Measurements from ENCODE around the gene SLC24A3.

DNA sequence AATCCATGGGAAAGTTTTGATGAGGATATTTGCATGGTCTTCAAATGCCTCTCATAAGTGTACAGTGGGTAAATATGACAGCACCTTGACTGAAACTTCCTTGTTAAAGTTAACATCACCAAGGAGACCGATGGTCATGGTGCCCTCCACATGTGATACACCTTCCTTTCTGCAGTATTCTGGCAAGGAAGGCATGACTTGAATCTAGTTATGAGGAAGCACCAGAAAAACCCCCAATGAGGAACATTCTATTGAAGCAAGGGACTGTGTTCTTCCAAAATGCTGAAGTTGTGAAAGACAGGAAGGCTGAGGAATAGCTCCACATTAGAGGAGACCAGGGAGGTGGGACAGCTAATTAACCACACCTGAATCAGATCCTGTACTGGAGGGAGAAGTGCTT is 118.3 kb downstream of the SLC24A3 start:
- TF ChIP-seq, protein P1, sequence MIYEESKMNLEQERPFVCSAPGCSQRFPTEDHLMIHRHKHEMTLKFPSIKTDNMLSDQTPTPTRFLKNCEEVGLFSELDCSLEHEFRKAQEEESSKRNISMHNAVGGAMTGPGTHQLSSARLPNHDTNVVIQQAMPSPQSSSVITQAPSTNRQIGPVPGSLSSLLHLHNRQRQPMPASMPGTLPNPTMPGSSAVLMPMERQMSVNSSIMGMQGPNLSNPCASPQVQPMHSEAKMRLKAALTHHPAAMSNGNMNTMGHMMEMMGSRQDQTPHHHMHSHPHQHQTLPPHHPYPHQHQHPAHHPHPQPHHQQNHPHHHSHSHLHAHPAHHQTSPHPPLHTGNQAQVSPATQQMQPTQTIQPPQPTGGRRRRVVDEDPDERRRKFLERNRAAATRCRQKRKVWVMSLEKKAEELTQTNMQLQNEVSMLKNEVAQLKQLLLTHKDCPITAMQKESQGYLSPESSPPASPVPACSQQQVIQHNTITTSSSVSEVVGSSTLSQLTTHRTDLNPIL (CRISPR knock-in tag; IDR thresholded peaks at IDR 0.05; ENCODE audit: low read depth), result no peak
- TF ChIP-seq, protein P2, sequence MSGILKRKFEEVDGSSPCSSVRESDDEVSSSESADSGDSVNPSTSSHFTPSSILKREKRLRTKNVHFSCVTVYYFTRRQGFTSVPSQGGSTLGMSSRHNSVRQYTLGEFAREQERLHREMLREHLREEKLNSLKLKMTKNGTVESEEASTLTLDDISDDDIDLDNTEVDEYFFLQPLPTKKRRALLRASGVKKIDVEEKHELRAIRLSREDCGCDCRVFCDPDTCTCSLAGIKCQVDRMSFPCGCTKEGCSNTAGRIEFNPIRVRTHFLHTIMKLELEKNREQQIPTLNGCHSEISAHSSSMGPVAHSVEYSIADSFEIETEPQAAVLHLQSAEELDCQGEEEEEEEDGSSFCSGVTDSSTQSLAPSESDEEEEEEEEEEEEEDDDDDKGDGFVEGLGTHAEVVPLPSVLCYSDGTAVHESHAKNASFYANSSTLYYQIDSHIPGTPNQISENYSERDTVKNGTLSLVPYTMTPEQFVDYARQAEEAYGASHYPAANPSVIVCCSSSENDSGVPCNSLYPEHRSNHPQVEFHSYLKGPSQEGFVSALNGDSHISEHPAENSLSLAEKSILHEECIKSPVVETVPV (CRISPR knock-in tag; IDR thresholded peaks at IDR 0.05), result no peak
- TF ChIP-seq ZFP3 (CRISPR knock-in tag; IDR thresholded peaks at IDR 0.05) (no peak), GLIS3 (CRISPR knock-in tag; IDR thresholded peaks at IDR 0.05) (no peak), SNAI2 (CRISPR knock-in tag; IDR thresholded peaks at IDR 0.05) (no peak), ZC3H10 (CRISPR knock-in tag; IDR thresholded peaks at IDR 0.05) (no peak), ZFP30 (CRISPR knock-in tag; IDR thresholded peaks at IDR 0.05) (no peak), ESRRG (CRISPR knock-in tag; IDR thresholded peaks at IDR 0.05) (no peak), ZNF70 (CRISPR knock-in tag; IDR thresholded peaks at IDR 0.05) (no peak), ARNTL (CRISPR knock-in tag; IDR thresholded peaks at IDR 0.05; ENCODE audit: borderline replicate concordance, low read depth) (no peak), PPARA (CRISPR knock-in tag; IDR thresholded peaks at IDR 0.05; ENCODE audit: borderline replicate concordance) (no peak), ZNF565 (CRISPR knock-in tag; conservative IDR thresholded peaks at IDR 0.05; ENCODE audit: low read depth) (no peak), RARB (CRISPR knock-in tag; IDR thresholded peaks at IDR 0.05) (no peak)
- TF ChIP-seq, protein P3, sequence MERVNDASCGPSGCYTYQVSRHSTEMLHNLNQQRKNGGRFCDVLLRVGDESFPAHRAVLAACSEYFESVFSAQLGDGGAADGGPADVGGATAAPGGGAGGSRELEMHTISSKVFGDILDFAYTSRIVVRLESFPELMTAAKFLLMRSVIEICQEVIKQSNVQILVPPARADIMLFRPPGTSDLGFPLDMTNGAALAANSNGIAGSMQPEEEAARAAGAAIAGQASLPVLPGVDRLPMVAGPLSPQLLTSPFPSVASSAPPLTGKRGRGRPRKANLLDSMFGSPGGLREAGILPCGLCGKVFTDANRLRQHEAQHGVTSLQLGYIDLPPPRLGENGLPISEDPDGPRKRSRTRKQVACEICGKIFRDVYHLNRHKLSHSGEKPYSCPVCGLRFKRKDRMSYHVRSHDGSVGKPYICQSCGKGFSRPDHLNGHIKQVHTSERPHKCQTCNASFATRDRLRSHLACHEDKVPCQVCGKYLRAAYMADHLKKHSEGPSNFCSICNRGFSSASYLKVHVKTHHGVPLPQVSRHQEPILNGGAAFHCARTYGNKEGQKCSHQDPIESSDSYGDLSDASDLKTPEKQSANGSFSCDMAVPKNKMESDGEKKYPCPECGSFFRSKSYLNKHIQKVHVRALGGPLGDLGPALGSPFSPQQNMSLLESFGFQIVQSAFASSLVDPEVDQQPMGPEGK (CRISPR knock-in tag; IDR thresholded peaks at IDR 0.05; ENCODE audit: borderline replicate concordance), result no peak
